Inferior parietal cortex (tissue), 1 donor: ENCODE results near the gene LAMB3.

Source experiments
- DNase-seq: peaks from one replicate; pipeline ENCODE4 v3.0.0-alpha.2; 2016; ENCODE audit errors: extremely low spot score

LAMB3 gene

DNA sequence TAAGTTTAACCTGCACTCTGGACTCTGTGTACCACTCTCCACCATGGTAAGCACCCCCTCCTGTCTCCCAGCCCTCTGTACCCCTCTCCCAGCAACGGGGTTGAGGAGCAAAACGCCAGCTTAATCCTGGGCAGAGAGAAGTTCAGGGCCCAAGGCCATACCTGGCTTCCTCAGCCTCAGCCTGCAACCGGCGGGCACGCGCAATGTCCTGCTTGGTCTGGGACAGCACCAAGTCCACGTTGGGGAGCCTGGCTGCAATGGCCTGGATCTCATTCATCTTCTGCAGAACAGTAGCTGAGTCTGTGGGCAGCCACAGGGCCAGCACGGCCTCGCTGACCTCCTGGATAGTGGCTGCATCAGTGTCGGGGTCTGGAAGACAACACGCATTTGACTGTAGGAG lies 33.9 kb downstream of the LAMB3 start:
- DNase-seq: no peak

DNA sequence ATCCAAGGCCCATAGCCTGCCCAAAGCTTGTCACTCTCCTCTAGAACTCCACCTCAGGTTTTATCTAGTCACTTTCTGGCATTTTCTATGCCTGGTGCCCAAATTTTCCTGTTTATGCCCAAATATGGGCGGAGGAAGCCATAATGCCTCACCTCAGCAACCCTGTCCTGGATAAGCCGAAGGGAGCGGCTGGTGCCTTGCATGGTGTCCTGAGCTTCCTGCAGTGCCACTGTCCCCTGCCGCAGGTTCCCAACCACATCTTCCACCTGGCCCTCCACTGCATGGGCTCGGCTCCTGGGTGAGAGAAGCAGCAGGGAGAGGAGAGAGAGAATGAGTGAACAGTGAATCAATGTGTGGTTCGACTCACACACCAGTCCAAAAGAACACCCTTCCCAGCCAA lies 34.5 kb downstream of the LAMB3 start:
- DNase-seq: no peak

DNA sequence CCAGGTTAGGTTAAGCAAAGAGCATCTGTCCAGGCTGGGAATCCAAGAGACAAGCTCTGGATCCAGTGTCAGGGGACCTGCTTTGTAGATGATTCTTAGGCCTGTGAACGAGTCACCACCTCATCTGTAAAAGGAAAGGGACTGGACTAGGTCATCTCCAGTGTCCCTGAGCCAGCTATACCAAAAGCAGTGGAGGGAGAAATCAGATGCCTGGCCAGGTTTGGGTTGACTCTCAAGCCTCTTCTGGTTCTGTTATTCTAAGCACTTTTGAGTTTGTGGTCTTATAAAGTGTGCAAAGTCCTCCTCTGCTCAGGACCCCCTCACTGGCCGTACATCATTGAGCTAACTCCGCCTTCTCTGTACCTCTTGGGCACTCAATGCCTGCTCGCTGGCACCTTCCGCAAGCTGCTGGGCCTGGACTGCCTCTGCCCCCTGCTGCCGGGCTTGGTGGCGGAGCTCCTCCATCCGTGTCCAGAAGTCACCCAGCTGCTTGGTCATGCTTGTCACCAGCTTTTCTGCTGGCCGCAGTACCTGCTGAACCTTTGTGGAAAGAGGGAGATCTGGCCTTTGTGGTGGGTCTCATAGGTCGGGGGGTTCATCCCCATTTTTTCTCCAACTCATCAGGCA lies 35.1 kb downstream of the LAMB3 start:
- DNase-seq: no peak

DNA sequence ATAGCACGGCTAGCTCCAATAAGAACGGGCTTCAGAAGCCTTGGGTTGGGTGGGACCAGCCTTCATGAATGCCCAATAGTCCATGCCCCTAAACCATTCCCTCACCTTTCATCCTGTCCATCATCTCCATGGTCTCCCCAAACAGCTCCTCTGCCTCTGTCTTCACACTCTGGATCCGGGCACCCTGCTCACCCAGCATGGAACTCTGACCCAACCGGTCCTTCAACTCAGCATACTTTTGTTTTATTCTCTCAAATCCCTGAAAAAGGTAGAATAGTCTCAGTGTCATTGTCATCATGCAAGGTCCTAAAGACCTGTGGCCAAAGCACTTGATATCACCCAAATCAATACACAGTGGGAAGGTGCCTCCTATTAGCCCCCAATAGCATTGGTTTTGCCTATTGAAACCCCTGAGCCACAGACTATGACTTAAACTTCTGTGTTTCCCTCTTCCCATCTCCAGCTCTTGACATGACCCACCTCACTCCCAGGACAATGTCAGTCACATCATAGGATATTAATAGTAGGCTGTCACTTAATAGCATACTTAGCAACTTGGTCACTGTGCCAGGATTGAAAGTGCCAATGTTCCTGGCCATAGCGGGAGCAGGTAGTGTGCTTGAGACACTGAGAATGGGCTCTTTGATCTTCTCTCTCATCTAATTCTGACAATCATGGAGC lies 35.7 kb downstream of the LAMB3 start:
- no peak for DNase-seq

DNA sequence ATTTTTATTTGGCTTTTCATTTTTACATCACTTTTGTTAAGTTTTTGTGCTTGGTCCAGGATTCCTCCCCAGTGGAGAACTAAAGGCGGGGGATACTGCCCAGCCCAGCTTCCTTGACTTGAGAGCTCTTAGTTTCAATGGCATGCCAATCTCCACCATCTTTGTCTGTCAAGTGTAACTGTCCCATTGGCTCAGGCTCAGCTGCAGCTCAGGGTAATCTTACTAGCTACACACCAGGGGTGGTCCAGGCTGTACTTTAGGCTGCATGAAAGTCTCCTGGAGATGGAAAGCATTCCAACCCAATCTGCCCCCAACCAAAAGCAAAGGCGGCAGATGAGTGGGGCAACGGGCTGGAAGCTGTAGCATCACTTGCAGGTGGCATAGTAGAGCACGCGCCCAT lies 37.3 kb downstream of the LAMB3 start:
- no peak for DNase-seq

DNA sequence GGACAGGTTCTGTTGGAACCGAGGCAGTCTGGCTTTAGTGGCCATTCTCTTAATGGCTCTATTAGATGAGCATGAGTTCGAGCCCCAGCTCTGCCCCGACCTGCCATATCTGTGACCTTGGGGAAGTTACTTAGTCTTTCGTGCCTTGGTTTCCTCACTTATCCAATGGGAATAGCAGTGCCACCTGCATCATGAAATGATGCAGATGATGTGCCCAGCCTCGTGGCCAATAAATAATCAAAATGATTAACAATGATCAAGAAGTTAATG lies 38.1 kb downstream of the LAMB3 start:
- DNase-seq: no peak

DNA sequence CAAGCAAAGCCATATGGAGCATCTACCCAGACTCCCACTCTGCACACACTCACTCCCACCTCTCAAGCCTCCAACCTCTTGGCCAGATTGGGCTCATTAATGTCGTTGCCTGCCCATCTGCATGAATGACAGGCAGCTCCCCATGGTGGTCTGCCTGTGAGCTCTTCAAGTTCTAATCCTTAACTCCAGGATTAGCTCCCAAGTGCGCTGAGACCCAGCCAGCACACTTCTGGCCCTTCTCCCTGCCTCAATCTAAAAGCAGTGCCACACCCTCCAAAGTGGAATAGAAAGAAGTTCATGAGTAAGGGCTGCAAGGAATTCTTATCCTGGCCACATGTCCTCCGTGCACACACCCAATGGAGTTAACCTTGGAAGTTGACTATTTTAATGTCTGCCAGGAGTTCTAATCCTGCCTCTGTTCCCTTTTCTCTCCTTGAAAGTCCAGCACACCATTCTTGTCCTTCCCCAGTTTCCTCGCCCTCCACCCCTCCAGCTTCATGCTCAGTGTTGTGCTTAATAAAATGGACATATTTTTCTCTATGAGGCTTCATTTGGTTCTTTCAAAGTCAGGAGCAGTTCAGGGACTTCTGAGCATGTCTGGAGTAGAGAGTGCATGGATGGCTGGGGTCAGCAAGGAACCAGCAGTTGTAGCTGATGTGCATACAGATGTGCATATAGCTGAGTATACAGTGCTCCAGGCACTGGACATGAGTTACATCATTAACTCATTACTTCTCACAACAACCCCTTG lies 38.6 kb downstream of the LAMB3 start:
- DNase-seq: no peak

DNA sequence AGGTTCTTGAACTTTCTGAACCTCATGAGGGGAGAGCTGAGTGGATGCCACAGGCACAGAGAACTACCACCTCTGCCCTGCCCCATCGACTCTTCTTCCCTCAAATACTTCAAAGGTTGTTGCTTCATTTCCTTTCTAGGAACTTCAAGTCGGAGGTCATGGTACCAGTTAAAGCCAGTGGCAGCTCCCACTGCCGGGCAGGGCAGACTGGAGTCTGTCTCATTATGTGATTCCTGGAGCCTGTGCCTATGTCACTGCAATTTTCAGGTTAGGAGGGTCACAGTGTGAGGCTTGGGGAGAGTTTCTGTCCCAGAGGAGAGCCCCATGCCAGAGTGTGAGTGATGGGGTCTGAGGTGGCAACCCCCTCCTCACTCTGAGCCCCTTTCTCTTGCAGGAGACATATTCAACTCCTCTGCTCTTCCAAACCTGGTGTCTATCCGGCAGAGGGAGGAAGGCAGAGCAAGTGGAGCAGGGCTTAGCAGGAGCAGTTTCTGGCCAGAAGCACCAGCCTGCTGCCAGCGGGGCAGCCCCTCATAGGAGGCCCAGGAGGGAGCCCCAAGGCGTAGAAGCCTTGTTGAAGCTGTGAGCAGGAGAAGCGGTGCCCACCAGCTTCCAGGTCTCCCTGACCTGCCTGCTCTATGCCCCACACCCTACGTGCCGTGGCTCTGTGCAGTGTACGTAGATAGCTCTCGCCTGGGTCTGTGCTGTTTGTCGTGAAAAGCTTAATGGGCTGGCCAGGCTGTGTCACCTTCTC lies 39.4 kb downstream of the LAMB3 start:
- DNase-seq: no peak

DNA sequence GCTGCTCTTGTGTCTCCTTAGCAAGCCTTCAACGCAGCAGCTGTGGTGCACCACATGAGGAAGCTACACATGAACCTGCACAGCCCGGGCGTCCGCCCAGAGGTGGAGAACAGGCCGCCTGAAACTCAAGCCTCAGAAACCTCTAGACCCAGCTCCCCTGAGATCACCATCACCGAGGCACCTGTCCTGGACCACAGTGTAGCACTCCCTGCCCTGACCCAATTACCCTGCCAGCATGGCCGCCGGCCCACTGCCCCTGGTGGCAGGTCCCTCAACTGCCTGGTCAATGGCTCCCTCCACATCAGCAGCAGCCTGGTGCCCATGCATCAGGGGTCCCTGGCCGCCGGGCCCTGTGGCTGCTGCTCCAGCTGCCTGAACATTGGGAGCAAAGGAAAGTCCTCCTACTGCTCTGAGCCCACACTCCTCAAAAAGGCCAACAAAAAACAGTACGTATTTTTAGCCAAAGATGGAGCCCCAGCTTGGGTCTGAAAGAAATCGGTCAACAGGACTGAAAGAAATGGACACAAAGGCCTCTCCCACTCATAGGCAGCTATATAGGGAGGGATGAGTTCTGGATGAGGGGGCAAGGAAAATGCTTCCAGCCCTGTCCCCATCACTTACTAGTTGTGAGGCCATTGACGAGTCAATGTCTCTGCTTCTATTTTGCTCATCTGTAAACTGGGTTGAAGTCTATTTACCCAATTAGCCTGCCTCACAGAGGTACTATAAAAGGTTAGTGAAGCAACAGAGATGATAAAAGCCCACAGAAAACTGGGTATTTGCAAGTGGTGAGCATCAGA lies 40.3 kb downstream of the LAMB3 start:
- no peak for DNase-seq

DNA sequence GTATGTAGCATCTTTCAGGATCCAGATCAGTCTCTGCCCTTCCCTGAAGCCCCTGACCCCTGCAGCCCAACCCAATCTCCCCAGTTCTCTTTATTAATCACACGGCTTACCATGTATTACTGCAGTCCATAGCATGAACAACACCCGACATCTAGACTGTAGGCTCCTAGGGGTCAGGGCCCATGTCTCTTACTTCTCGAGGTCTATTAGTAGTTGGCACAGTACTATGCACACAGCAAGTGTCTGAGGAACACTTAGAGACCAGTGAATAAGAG lies 41.7 kb downstream of the LAMB3 start:
- DNase-seq: no peak

DNA sequence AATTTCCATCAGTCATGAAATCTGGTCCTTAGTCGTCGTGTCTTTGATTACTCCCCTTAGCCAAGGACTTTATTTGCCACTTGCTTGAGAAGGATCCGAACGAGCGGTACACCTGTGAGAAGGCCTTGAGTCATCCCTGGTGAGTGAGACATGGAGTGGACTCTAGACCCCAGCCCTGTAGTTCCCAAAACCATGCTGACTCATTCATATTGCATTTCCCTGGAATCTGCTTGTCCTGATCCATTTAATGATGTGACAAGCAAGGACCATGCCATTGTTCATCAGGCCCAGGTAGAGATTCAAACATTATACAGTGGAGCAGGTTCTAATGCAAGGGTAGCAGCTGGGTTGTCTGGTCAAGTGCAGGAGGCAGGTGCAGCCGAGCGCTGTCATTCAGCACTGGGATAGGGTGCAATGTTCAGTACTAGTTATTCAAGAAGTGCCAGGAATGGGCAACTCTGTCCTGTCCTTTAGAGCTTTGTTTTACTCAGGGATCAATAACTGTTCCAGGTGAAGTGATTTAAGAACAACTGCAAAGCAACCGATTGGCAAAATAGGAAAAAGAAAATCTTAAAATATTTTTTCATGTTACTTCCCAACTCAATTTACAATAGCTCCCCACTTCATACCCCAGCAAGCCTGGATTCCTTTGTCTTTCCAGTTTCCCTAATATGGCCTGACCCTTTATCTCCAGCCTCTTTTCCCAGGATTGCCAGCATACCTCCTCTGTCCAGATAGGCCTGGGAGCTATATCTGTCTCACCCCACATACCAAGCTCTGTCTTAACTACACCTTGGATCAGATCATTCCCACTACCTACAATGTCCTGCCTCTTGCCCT lies 42.2 kb downstream of the LAMB3 start:
- DNase-seq: no peak

DNA sequence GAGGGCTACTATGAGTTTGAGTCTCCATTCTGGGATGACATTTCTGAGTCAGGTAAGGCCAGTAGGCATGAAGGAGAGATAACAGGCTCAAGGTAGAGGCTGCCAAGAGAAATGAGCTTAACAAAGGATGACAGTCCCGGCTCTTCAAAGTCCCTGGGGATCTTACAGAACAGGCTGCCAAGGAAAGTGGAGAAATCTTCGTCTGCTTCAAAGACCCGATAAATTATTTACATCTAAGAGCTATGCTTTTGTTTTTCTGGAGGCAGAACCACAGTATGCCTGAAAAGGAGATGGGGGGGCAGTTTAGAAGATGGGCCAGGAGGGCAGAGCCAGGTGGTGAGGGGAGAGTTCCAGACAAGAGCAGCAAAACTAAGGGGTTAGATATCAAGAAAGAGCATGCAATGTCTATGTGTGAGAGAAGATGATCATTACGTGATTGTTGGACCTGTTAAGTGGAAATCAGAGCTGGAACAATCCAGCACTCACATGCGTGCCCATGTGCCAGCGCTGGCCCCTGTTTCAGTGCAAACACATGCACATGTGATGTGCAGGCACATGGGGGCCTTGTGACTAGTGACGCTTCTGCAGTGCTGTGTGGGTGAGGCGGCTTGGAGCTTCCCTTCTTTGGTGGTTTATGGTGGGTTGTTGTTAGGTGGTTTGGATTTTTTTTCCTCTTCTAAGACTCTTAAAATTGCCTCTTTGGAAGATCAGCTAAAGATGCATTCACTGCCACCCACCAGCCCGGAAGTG lies 43.0 kb downstream of the LAMB3 start:
- peak; percentile 75 for DNase-seq

DNA sequence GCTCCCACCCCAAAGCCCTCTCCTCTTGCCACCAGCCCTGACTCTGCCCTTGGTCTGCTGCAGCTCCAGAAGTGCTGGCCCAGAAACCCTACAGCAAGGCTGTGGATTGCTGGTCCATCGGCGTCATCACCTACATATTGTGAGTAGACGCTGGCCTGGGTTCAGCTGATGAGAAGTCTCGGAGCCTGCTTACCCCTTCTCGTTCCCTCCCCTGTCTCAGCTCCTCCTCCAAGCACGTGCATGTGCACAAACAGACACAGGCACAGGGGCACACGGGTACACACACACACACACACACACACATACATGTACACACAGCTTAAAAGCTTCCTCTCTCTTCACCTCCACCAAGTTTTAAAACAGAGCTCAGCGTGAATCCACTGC lies 44.4 kb downstream of the LAMB3 start:
- DNase-seq: no peak

DNA sequence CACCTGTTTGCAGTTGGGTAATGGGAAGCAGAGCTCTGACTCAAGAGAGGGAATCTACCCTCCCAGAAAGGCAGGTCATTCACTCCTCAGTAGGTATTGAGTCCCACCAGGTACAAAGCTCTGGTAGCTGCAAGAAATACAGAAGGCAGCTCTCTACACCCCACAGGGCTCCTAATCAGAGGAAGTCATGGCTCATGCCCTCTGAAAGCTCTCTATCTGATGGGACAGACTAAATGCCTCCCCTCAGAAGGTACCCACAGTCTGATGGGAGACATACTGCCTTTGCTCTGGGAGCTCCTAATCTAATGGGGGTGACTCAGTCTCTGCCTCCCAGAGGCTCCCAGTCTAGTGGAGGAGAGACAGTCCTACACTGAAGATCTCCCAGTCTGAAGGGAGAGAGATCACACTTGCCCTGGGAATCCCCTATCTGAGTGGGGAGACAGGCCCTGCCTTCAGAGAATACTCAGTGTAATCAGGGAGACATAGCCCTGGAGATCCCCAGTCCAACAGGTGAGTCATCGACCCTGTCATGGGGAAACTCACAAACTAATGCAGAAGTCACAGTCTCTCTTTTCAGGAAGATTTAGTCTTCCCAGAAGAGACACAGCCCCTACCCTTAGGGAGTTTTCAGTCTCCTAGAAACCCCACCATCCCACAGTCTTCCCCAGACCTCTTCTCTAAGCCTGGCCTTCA lies 45.0 kb downstream of the LAMB3 start:
- DNase-seq: no peak

DNA sequence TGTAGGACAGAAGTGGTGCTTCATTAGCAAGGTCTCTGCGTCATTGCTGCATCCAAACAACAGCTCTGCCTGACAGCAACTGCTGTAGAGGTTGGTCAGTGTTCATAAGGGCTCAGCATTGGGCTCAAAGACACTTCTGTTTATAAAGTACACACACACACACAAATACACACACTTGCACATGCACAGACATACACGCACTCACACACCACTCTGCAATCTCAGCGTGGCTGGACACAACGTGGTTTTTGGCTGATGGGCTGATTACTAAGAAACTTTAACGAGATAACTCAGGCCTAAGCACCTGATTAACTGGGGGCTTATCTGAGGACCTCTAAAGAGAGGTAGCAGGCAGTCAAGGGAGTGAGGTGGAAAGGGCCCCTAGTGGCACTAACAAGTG lies 48.3 kb downstream of the LAMB3 start:
- DNase-seq: no peak

DNA sequence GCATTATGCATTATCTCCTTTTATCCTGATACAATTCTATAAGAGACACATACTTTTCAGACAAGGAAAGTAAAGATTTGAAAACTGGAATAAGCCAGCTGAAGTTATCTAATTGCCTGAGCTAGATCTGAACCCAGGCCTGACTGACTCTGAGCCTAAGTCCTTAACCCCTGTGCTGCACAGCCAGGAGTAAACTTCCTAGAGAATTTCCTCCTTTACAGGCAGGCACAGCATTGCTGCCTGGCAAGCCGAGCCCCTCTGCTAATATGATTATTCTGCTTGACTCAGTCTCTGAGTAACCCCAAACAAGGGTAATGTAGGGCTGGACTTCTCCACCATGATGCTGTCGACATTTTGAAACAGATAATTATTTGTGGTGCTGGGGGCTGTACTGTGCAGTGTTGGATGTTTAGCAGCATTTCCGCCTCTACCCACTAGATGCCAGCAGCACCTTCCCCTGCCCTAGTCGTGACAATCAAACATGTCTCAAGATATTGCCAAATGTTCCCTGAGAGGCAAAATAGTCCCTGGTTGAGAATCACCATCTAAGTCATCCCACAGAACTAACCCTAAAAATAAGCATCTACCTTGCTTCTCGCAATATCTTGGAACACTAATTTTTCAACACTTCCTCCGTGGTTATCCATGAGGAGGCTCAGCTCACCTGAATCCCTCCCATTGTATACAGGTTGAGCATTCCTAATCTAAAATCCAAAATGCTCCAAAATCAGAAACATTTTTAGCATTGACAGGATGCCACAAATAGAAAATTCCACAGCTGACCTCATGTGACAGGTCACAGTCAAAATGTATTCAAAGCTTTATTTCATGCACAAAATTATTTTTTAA lies 50.2 kb downstream of the LAMB3 start:
- peak; percentile 71 for DNase-seq

DNA sequence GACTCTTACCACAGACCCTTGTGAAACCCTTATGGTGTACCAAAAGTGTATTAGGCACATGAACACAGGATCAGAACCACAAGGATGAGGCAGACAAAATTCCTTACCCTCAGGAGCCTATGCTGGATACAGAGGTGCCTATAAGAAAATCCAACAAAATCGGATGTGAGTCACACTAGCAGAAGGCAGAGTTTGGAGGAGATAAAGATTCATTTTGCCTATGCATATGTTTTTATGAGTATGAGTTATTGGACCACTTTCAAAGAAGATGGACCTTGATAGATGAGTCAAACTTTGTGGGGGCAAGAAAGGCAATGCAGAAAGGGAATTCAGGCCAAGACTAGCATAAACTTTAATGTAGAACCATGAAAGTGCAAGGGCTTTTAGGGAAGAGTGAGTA lies 51.7 kb downstream of the LAMB3 start:
- no peak for DNase-seq

DNA sequence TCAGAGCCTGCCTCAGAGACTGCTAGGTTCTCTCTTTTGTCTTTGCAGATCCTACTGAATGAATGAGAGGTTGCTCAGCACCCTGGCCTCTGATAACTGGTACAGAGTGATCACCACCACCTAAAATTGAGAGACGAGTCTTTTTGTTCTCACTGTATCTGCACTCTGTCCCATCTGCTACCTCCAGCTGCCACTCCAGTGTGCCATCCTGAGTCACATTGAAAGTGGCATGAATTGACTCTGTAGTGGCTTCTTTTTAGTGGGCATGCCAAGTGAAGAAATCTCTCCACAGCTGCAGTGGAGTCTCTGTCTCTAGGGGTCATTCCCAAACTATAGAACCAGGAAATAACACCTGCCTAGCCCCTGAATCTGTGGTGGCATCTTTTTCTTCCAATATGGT lies 54.0 kb downstream of the LAMB3 start:
- DNase-seq: no peak

DNA sequence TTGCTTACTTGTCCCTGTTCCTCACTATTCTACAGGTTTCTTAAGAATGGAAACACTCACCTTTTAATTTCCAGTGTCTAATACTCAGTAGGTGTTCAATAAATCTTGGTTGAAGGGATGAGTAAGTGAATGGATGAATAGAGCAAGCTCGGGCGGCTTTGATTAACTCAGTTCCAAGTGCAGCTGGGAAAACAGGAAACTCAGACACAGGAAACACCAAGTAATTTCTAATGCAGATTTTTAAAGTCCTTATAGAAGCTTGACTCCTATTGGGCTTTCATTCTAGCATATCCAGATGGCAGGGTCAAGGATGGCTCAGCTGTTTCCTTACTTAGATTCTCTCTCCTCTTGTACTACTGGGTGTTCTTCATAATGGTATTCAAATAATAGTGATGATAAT lies 54.7 kb downstream of the LAMB3 start:
- DNase-seq: no peak
